ENCODE results near the gene PRM1.
"Not testable (repeated sequence)": the region's sequence is repeated elsewhere in the genome, so short reads cannot be mapped to it uniquely, and the experiment has no call there.

Gene PRM1

DNA sequence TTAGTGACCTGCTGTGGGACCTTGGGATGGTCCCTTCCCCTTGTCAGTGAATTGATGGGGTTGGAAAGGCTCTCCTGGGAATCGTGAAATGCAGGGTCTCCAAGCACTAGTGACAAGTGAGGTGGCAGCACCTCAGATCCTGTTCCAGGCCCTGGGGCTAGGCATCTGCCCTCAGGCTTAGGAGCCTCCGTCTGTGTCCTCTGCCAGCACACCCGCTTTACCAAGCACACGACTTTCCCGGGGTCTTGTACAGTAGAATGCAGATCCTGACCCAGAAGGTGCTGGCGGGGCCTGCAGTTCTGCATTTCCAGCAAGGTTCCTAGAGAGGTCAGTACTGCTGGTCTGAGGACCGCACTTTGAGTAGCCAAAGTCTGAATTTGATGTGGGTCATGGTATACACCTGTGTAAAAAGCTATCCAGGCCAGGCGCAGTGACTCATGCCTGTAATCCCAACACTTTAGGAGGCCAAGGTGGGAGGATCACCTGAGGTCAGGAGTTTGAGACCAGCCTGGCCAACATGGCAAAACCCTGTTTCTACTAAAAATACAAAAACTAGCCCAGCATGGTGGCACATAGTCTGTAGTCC lies 33.3 kb upstream of the PRM1 start:
- no peak for DNase-seq (ENCODE audit: low read depth in 2 of 2)

DNA sequence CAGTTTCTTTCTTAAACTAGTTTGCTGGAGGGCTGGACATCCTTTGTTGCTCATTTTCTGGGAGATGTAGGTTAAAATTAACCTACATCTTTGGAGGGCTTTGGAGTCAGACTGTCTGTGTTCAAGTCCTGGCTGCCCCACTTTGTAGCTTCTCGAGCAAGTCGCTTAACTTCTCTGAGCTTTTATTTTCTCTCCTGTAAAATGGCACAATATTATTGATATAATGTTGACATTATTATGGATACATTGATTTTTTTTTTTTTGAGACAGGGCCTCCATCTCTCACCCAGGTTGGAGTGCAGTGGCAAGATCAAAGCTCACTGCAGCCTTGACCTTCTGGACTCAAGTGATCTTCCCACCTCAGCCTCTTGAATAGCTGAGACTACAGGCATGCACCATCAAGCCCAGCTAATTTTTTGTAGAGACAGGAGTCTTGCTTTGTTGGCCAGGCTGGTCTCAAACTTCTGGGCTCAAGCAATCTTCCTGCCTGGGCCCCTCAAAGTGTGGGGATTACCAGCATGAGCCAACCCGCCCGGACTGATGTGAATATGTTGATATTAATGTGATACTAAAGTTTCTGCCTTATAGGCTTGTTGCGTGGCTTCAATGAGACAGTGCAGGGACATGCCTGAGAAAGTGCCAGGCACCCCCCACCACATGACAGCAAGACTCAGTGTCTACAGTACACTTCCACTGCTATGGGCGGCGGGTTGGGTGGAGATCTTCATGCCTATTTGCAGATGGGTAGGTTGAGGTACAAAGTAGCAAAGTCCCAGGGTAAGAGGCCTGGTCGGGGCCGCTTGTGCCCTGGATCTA lies 32.6 kb upstream of the PRM1 start:
- DNase-seq (ENCODE audit: low read depth in 2 of 2) = no peak

DNA sequence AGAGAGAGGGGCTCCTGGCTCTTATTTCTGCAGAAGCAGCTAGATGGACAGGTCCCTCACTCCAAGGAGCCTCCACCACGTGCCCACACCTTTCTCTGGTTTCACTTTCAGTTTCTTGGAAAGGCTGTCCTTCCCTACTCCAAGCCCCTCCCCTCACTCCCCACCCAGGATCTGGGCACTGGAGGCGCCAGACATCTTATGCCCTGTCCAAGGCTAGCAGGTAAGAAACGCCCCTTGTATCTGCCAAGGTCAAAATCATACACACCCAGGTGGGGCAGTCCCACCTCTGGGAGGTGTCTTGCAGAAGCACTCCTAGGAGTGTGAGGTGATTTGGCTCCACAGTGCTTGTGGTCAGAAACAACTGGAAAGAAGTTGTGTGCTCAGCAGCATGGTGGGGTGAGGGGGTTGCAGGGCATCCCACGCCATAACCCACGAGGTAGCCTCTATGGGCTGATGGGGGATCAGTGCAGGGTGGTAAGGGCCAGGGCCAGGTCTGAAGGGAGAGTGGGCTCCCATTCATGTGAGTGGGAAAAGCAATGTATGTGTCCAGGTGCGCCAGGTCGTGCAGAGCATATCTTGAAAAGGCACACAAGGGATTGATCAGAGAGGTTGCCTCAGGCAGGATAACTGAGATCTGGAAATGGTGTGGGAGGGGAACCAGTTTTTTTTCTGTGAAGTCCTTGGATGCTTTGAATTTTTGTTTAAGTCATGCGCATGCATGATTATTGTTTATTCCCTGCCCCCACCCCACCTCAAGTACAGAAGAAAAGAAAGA lies 31.8 kb upstream of the PRM1 start:
- DNase-seq (ENCODE audit: low read depth in 2 of 2) = no peak

DNA sequence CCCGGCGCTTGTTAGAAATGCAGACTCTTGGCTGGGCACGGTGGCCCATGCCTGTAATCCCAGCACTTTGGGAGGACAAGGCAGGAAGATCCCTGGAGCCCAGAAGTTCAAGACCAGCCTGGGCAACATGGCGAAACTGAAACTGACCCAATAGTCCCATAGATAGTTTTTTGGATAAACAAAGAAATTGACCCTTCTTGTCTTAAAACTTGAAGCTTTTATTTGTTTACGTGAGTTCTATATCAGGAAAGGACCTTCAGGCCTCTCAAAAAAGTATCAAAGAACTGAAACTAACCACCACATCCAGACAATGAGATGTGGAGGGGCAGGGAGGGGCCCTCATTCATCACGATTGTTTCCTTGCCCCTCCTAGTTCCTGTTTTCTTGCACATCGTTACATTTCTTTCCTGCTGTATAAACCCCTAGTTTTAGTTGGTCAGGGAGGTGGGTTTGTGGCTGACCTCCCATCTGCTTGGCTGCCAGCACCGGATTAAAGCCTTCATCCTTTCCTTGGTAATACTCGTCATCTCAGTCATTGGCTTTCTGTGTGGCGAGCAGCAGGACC lies 29.9 kb upstream of the PRM1 start:
- DNase-seq (ENCODE audit: low read depth in 2 of 2) = no peak

DNA sequence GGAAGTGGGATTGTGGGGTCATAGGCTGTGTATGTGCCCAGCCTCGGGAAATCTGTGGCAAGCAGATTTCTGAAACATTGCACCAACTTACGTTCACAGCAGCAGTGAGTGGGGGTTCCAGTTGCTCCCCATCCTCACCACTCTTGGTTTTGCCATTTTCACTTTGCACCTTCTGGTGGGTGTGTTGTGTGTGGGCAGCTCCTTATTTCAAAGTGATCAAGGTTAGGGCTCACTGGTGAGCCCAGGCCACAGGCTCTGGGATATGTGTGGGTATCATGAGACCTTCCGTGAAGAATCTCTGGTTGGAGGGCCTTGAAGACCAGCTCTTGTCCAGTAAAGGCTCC lies 29.5 kb upstream of the PRM1 start:
- no peak for DNase-seq (ENCODE audit: low read depth in 2 of 2)

DNA sequence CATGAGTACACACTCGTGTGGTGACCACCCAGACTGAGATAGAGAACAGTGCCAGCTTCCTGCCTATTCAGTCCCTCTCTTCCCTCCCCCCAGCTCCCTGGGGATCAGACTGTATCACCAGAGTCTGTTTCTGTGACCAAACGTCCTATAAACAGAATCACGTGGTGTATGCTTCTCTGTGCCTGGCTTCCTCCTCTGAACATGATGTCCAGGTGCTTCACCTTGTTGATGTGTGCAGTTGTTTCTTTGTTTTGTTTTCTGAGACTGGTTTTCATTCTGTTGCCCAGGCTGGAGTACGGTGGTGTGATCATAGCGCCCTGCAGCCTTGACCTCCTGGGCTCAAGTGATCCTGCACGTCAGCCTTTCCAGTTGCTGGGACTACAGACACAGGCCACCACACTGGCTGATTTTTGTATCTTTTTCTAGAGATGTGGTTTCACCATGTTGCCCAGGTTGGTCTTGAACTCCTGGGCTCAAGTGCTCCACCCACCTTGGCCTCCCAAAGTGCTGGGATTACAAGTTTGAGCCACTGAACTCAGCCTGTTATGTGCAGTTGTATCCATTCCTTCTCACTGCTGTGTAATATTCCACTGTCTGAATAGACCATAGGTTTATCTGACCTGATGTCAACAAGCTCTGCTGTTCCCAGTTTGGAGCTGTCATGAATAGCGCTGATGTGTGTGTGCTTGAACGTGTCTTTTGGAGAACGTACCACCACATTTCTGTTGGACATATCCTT lies 28.9 kb upstream of the PRM1 start:
- DNase-seq (ENCODE audit: low read depth in 2 of 2) = no peak

DNA sequence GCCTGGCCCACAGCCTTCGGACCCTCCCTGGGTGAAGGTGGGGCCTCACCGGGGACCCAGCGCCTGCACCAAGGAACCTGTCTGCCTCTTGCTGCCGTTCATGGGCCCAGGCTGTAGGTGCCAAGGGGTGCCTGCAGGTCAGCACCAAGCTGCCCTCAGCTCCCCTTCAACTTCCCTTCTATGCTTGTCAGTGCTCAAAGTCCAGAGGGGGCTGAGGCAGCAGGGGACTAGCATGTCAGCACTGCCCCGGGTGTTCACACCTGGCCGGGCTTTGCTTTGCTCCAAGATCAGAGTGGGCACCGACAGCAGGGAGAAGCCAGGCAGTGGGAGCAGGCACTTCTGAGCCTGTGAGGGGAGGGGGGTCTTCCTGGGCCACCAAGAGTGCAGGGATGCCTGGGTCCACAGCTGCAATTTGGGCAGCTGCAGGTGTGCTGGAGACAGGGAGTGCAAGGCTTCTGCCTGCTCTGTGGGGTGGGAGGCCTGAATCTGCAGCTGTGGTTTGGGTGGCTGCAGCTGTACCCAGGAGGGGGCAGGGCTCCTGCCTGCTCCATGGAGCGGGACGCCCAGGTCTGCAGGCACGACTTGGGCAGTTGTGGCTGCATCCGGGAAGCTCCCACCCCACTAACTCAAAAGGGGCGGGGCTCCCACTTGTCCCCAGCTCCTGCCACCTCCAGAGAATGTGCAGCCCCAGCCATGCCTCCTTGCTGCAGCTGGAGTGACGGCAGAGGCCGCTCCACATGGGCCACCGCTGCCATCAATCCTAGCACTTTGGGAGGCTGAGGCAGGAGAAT lies 27.6 kb upstream of the PRM1 start:
- DNase-seq (ENCODE audit: low read depth in 2 of 2) = no peak

DNA sequence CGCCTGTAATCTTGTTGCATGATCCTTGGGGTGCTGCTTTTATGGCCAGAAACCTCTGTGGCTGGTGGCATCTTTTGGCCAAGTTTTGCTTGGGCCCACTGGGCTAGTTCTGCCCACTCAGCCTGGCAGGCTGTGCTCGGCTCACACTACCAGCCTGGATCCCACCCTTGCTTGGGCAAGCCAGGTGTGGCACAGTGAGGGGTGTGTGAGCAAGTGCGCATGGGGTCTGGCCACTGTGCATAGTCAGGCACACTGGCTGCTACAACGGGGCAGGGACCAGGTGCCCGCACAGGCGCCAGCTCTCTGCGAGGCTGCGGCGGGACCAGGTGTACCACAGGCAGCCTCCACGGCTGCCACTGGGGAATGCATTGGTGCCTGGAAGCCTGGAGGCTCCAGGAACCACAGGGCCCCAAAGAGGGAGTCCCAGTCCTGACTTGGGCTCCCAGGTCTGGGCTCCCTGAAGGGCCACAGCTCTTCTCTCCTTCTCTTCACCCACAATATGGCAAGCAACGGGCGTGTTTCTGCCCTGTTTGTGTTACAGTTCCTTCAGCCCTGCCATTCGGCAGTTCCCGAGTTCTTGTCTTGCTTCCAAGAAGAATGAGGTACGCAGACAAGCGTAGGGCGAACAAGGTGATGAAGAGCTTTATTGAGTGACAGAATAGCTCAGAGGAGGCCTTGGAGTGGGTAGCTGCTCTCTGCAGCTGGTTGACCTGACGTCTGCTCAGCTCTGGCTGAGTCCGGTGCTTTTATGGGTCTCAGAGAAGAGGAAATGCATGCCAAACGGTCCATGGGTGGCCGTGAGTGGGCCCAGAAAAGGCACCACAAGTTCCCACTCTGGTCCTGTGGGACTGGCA lies 26.7 kb upstream of the PRM1 start:
- no peak for DNase-seq (ENCODE audit: low read depth in 2 of 2)

DNA sequence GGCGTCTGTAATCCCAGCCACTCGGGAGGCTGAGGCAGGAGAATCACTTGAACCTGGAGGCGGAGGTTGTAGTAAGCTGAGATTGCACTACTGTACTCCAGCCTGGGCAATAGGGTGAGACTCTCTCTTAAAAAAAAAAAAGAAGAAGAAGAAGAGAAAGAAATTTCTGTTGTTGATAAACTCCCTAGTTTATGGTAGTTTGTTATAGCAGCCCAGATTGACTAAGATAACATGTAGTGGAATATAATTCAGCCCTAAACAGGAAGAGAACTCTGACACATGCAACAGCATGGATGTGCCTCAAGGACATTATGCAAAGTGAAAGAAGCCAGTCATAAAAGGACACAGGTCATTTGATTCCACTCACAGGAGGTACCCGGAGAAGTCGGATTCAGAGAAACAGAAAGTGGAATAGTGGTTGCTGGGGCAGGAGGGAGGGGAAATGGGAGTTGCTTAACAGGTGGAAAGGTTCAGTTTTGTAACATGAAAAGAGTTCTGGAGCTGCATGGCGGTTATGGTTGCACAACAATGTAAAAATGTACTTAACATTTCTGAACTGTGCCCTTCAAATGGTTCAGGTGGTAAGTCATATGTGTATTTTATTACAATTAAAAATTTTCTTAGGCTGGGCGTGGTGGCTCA lies 26.0 kb upstream of the PRM1 start:
- no peak for DNase-seq (ENCODE audit: low read depth in 2 of 2)

DNA sequence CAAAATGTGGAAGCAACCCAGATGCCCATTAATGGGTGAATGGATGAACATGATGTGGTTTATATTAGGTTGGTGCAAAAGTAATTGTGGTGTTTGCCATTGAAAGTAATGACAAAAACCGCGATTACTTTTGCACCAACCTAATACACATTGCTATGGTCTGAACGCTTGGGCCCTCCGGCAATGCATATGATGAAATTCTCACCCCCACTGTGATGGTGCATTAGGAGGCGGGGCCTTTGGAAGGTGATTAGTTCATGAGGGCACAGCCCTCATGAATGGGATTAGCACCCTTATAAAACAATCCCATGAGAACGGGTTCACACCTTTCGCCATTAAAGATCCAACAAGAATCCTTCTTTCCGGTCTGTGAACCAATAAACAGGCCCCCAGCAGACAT lies 25.3 kb upstream of the PRM1 start:
- no peak for DNase-seq (ENCODE audit: low read depth in 2 of 2)

DNA sequence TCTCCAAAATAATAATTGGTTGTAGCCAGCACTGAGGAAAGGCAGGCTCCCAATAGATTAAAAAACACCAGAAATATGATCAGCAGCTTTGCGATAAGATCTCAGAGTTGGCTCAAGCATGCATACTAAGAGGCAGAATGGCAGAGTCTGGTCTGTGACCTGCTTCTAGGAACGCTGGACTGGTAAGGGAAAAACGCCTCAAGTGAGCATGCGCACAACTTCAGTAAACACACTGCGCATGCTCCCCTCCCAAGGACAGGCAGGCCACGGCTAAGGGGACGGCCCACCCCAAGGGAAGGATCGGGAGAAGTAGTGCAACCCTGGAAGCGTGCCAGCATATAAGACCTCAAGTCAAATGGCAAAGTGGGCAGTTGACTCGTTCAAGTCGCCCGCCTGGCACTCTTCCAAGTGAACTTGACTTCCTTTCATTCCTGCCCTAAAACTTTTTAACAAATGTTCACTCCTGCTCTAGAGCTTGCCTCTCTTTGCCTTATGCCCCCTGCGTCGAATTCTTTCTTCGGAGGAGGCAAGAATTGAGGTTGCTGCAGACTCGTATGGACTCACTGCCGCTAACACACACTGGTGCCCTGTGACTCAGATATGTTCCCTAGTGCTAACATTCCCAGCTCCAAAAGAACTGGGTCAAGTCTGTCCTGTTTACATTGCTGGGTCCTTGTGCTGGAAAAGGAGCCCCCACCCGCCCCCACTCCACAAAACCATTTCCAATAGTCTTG lies 22.4 kb upstream of the PRM1 start:
- DNase-seq (ENCODE audit: low read depth in 2 of 2) = no peak

DNA sequence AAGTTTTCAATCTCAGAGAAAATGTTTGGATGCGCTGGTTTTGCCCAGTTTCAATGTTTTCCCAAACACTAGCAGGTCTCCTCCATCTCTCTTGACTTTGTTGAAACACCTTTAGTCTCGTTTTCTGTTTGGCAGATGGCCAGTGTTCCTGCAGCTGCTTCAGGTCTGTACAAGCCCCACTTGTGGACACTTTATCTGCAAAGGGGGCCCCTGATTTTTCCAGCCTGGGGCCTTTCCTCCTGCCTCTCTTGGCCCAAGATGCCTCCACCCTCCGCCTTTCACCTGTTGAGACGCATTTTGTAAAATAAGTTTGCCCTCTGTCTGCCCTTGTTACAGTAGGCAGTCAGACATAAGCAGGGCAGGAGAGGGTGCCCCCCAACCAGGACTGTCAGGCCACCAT lies 21.8 kb upstream of the PRM1 start:
- DNase-seq (ENCODE audit: low read depth in 2 of 2) = no peak

DNA sequence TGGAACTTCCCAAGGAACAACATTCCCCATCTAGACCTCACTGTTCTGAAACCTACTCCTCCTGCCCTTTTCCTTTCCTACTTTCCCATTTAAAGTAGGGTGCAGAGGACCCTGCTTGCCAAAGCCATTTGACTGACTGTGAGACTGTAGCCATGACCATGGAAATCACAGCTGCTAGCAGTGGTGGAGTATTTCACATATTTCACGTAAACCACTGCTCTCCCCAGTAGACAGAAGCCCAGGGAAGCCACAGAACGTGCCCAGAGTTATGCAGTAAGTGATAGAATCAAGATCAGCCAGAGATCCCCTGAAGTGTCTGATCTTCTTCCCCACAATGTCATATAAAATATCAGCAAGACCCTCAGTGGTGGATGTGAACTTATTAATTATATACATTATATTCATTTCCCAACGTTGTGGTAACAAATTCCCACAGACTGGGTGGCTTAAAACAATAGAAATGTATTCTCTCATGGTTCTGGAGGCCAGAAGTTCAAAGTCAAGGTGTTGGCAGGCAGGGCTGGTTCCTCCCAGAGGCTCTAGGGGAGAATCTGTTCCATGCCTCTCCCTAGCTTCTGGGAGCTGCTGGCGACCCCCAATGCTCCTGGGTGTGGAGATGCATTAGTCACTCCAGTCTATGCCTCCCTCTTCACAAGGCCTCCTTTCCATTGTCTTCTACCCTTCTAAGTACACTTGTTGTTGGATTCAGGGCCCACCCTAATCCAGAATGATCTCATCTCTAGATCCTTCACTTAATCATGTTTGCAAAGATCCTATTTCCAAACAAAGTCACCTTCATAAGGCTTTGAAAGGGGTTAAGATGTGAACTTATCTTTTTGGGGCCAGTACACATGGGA lies 20.7 kb upstream of the PRM1 start:
- DNase-seq (ENCODE audit: low read depth in 2 of 2) = no peak

DNA sequence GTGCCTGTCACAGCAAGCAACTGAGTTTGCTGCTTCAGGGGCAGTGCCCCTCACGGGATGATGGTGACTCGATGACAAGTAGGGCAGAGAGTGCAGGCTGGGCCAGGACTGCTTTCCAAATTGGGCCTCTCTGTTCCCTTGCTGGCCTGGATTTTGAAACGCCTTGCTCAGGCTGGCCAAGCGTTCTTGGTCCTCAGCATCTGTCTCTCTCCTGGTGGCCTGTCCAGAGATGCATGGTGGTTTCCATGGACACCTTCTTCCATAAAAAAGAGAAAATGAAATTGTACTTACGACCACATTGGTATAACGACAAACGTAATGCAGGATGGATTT lies 19.4 kb upstream of the PRM1 start:
- no peak for DNase-seq (ENCODE audit: low read depth in 2 of 2)

DNA sequence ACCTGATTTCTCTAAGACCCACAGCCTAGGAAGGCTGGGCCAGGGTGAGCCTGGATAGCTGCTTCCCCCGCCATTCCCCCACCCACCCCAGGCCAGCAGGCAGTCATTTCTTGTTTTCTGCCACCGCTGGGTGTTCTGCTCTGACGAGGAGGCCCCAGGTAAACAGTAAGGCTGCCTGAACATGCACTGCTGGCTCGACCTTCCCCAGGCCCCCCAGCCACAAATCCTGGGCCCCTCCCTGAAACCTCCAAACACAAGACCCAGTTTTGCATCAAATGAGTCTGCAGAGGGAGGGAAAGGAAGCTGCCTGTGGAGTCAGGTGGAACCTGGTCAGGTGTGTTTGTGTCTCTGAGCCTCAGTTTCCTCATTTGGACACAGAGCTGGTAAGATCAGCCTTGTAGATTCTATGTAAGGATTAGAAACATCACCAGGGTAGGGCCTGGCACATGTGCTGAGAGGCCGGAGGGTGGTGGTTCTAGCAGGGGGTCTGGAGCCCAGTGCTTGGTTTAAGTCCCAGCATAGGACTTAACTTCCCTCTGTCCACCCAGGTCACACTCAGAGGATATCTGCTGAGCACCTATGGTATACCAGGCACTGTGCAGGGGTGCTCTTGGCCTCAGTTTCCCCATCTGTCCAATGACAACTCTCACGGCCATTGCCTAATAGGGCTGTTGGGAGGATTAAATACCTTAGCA lies 18.9 kb upstream of the PRM1 start:
- DNase-seq (ENCODE audit: low read depth in 2 of 2) = no peak

DNA sequence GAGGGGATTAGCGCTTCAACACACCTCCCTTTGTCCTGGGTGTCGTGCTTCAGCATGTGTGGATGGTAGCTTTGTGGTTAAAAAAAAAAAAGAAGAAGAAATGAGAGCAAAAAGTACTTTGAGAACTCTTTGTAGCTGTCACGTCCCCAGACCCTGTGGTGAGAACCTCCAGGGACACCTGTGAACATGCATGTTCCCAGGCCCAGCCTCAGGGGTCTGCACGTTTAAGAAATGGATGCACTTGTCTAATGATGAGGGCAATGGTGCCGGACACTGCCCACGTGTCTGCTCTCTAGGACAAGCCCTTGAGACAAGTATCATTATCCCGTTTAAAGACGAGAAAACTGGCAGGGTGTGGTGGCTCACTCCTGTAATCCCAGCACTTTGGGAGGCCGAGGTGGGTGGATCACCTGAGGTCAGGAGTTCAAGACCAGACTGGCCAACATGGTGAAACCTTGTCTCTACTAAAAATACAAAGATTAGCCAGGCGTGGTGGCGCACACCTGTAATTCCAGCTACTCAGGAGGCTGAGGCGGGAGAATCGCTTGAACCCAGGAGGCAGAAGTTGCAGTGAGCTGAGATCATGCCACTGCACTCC lies 17.9 kb upstream of the PRM1 start:
- DNase-seq (ENCODE audit: low read depth in 2 of 2) = not testable (repeated sequence)

Measured in stimulated activated CD8-positive, alpha-beta memory T cell treated with anti-CD3 and anti-CD28 coated beads, Interleukin-7, amount 100 ng/mL, for 1 hour (primary cell).